HFF-Myc (cell line): ENCODE results near the gene MORC4.

ENCODE experiments used
- DNase-seq: peaks from one replicate; pipeline ENCODE4 v3.0.0-alpha.2; 2011; ENCODE audit warnings: low read depth; ENCODE audit errors: extremely low read depth
- H3K4me3 ChIP-seq: replicated peaks from 2 replicates; pipeline ENCODE4 v1.5.1; 2011; ENCODE audit warnings: low read depth, mild to moderate bottlenecking, control low read depth, low read length
- CTCF ChIP-seq: IDR thresholded peaks from 2 replicates; pipeline ENCODE4 v1.5.1; 2012; ENCODE audit warnings: mild to moderate bottlenecking, low read depth, low read length, control low read depth; ENCODE audit errors: missing control alignments

The MORC4 gene

GRCh38 chrX:106999002-106999975 lies 723 bp downstream of the MORC4 start:
- DNase-seq, result peak; percentile 17
- TF ChIP-seq CTCF, result peak; percentile 34
- H3K4me3 ChIP-seq, result peak overlapping the region; percentile 53

GRCh38 chrX:106997611-106998010 lies 2.4 kb downstream of the MORC4 start:
- DNase-seq, result no peak
- no peak overlapping the region for H3K4me3 ChIP-seq
- no peak for TF ChIP-seq CTCF

GRCh38 chrX:106995678-106996077 lies 4.3 kb downstream of the MORC4 start:
- TF ChIP-seq CTCF, result no peak
- DNase-seq, result no peak
- no peak overlapping the region for H3K4me3 ChIP-seq

- H3K4me3 ChIP-seq, result no peak overlapping the region
- no peak for DNase-seq
- no peak for TF ChIP-seq CTCF
These were observed 12.5 kb downstream of the MORC4 start for GRCh38 chrX:106987488-106987887.

GRCh38 chrX:106980952-106981626 lies 18.9 kb downstream of the MORC4 start:
- no peak for DNase-seq
- TF ChIP-seq CTCF, result no peak

GRCh38 chrX:106976416-106976815 lies 23.6 kb downstream of the MORC4 start:
- TF ChIP-seq CTCF, result no peak
- H3K4me3 ChIP-seq, result no peak overlapping the region
- DNase-seq, result no peak

More at GRCh38 chrX:106980952-106981626, 18.9 kb downstream of the MORC4 start:
- H3K4me3 ChIP-seq, result no peak overlapping the region
